HUDEP-2 (cell line): ENCODE data around the gene TSPAN15.

Experiments used
- DNase-seq, 76 experiments: peaks; one replicate each; lab custom pipeline; 2025; ENCODE audit not compliant: unreplicated experiment in 76 of 76; lab: John Stamatoyannopoulos, UW

Gene TSPAN15

DNA sequence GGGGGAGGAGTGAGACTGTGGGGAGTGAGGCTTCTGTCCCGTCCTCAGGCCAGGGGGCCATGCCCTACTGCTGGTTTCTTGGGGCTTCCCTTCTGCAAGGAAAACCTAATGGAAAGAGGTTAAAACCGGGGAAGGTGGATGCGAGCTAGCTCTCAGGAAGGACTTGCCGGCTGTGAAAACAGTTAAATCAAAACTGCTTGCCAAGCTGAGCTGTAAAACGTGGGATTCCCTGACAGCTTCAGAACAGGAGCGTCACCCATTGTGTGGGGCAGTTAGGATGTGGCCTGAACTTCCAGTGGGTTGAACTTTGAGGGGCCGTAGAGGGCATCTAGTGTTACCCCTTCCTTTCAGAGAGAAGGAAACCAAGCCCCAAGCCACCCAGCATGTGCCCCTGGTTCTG, 13.1 kb downstream of the TSPAN15 start:
- DNase-seq: no peak

GRCh38 chr10:69464801-69465401, 13.6 kb downstream of the TSPAN15 start:
- no peak for DNase-seq

DNA sequence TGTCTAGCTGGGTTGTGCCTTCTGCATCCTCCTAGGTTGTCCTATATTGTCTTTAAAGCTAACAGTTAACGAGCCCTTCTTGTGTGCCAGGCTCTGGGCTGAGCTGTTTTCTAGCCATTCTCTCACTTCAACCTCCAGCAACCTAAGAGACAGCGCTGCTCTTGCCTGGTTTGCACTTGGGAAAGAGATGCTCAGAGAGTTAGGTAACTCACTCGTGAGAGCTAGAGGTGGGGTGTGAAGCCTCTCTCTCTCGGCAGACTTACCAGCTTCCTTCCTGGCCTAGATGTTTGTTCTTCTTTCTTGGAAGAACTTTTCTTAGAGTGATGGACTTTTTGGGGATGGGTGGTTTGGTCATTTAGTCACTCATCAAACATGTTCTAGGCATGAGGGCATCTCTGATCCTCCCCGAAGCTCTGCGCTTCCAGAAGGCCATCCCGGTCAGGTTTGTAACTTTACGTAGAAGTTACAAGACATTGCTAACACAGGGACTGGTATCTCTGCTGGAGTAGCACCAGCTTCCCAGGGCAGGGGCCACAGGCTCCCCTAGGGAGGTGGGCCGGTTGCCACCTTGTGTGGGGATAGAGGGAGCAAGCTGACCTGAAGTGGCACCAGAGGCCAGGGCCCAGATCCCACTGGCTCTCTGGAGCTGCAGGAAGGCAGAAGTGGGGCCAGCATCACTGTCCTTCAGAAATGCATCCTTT, 14.3 kb downstream of the TSPAN15 start:
- DNase-seq: no peak

DNA sequence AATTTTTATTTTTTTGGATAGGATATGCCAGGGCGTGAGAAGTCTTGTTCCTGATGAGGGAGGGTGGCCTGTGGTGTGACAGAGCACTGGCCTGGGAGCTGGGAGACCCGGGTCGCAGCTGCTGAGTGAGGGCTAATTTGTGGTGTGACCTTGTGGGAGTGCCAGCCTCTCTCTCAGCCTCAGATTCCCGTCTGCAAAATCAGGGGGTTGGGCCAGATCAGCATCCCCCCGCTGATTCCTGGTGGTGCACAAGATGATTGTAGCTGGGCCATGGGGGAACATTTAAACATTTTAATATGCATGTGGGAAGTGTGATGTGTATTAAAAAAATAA, 14.9 kb downstream of the TSPAN15 start:
- DNase-seq: no peak

- no peak for DNase-seq
These were observed 15.4 kb downstream of the TSPAN15 start for GRCh38 chr10:69466689-69467088.

GRCh38 chr10:69467928-69468750, 16.9 kb downstream of the TSPAN15 start:
- DNase-seq: no peak

DNA sequence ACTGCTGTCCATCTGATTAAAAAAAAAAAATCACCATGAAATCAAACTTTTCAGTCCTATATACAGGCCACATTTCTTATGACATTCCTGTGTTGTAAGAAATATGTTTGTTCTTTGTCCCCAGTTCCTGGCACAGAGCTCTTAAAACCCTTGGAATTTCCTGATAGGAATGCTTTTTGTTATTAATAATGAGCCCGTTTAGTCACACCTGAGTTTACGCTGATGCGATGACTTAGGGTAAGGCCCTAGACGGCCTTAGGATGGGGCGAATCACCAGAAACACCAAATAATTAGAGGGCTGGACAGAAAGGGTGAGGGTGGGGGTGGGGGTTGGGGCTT, 17.5 kb downstream of the TSPAN15 start:
- no peak for DNase-seq

- no peak for DNase-seq
These were observed 18.7 kb downstream of the TSPAN15 start for GRCh38 chr10:69469976-69470375.

DNA sequence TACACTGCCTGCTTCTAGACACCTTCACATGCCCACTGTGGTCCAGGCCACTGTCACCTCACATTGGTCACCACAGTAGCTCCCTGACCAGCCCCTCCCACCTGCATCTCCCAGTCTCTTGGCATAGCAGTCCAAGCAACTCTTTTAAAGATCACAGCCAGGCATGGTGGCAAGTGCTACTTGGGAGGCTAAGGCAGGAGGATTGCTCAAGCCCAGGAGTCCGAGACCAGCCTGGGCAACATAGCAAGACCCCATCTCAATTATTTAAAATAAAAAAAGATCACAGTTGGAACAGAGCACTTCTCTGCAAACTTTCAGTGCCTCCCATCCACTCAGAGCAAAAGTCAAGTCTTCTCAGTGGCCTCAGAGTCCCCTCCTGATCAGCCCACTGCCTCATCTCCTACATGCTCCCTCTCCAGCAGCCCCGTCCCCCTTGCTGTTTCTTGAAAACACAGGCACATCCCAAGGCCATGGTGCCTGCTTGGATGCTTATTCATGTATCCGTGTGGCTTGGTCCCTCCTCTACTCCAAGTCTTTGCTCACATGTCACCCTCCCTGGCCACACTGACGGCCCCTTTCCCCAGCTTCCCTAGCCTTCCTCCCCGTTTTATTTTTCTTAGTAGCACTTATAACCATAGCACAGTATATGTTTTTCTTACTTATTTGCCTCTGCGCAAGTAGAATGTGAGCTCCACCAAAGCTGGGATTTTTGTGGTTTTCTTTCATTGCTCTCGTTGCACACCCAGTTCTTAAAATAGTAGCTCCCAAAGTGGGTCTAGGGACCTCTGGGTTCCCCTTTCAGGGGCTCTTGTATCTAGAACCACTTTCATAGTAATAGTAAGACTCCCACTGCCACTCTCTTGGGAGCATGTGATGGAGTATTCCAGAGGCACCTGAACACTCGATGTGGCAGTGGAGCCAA, 19.5 kb downstream of the TSPAN15 start:
- DNase-seq: no peak

DNA sequence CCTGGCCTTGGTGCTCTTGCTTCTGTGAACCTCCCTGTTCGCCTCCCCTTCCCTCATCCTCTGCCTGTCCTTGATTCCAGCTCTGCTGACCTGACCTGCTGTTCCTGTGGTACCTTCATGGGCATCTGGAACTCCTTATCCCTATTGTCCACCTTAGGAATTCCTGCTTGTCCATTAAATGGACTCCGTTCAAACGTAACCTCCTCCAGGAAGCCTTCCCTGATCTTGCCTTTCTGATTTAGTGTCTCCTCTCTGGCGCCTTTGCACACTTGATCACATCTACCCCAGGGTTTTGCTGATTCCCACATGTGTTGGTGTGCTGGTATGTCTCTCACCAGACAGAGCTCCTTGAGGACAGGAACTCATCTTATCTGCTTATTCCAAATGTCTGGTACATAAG, 20.9 kb downstream of the TSPAN15 start:
- no peak for DNase-seq

DNA sequence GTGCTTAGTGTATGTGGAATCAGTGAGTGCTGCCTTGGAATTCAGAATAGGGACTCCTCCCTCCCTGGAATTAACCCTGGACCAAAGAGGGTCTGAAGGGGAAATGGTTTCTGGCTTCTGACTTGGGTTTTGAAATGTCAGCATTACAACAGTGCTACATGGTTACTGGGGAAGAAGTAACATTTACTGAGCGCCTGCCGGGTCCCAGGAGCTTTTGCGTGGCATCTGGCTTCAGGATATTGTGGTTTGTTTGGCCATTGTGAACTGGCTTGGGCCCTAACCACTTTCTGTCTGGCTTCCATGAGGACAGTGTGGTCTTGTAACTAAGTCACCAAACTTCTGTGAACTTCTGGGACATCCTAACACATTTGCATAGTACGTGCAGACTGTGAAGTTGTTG, 21.3 kb downstream of the TSPAN15 start:
- no peak for DNase-seq

- no peak for DNase-seq
These were observed 22.2 kb downstream of the TSPAN15 start for GRCh38 chr10:69473304-69473990.

GRCh38 chr10:69474742-69475432, 23.6 kb downstream of the TSPAN15 start:
- no peak for DNase-seq

- no peak for DNase-seq
These were observed 24.2 kb downstream of the TSPAN15 start for GRCh38 chr10:69475433-69475830.

DNA sequence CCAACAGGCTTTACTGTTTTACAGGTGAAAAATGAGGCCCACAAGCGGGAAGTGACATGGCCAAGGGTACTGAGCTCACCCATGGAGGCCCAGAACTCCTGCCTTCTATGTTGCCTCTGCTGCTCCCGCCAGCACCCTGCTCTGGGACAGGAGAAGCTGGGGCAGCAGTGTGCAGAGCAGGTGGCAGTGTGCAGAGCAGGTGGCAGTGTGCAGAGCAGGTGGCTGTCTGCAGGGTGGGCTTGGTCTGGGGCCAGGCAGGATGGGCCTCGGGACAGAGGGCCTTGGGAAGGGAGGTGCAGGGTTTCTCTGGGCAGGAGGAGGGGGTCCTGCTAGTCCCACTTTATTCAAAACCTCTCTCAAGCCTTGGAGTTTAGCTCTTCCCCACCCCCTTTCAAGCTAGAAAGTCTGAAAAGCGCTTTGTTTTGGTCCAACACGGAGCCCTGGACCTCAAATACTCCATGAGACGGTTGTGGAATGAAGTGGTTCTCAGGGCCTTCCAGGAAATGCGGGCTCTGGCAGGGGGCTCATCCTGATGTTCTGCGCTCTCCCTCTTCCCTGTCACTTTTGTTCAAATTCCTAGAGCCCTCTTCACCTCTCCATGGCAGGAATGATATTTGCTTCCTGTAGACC, 26.8 kb downstream of the TSPAN15 start:
- DNase-seq: no peak

GRCh38 chr10:69479240-69480067, 28.2 kb downstream of the TSPAN15 start:
- DNase-seq: no peak

DNA sequence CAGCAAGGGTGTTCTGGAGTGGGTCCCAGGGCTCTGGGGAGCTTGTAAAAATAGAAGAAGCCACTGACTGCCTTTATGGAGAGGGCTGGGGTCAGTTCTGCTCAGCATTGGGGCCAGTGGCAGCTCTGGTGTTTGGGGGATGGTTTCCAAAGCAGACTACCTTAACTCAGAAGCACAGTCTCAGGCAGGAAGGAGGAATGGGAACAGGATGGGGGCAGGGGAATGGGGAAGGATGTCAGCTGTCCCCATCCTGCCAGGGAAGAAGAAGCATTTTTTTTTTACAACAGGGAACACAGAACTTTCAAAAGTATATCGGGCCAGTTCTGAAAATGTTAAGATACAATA, 28.8 kb downstream of the TSPAN15 start:
- no peak for DNase-seq

GRCh38 chr10:69481305-69481704, 30.0 kb downstream of the TSPAN15 start:
- no peak for DNase-seq
